SK-MEL-5 (cell line): Measurements from ENCODE around the gene CNIH2. TPM values are rescaled to one million over a fixed set of nuclear protein-coding genes. Genes with fewer than 3 reads are reported as not detected.

Experiments
- DNase-seq: peaks from one replicate; pipeline ENCODE4 v3.0.0-alpha.2; 2016; ENCODE audit warnings: low read depth, low spot score
- in situ Hi-C: cut with HindIII; loops from 2 replicates; pipeline ENCODE4 v1.10.0; 2016; ENCODE audit warnings: low sequenced_read_pairs, high pct_unique_total_duplicates, low pct_unique_long_range_greater_than_20kb
- polyA plus RNA-seq, 2 experiments: library from polyadenylated mRNA; depleted of rRNA; stranded (reverse); fragments of >200 nt; gene quantifications; 2 replicates each; pipeline ENCODE4 v1.2.3, GENCODE V29; 2015
- total RNA-seq: library from RNA; depleted of rRNA; stranded (reverse); fragments of >200 nt; shearing (Covaris generic); gene quantifications from 2 replicates; pipeline ENCODE4 v1.2.3, GENCODE V29; 2014; rRNA removed

Gene CNIH2
- 0.56 and 0.63 TPM in 2 replicates for total RNA-seq
- 1.4 and 3.0 TPM in 2 replicates for polyA plus RNA-seq (2015; cell fraction: cytosol; rRNA removed)
- 0.96 TPM in 1 of 2 replicates, not detected in the other for polyA plus RNA-seq (2015; cell fraction: nucleus; rRNA removed)

DNA sequence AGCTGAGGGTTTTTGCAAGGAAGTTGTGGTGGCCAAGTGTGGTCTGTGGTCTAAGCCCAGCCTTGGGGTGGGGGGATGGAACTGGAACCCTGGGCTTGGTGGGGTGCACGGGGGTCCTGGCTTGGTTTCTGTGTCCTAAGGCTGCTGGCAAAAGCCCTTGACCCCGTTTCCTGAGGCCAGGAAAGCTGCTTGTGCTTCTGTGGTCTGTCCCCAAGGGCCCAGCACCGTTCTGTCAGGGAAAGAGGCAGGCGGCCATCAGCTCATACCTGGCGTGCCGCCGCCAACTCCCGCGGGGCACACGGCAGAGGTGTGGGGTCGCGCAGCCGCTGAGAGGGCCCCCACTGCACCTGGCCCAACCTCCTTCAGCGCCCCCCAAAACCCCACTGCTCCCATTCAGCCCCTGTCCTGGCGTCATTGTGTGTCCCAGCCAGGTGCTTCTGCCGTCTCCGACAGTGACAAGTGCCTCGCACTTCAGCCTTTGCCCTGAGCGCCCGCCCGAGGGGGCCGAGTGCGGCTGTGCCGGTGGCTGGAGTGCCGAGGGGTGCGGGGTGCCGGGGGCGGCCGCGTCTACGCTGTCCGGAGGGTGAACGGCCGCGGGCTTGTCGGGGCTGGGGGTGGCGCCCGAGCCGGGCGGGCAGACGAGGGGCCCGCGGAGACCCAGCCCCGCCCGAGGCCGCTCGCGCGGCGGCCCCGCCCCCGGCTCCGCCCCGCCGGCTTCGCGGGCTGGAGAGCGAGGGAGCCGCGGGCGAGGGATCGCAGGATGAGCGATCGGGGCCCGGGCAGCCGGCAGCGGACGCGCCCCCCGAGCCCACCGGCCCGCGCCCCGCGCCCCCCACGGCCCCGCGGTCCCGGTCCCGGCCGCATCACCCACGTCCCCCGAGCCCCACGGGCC is at the start of gene CNIH2:
Gene CNIH2 (plus strand): TSS at position 705 of the 892 bp plus-strand sequence. CDS start 282 bp downstream, outside the sequence.
- in situ Hi-C loops = no loop called here
- DNase-seq = no peak

DNA sequence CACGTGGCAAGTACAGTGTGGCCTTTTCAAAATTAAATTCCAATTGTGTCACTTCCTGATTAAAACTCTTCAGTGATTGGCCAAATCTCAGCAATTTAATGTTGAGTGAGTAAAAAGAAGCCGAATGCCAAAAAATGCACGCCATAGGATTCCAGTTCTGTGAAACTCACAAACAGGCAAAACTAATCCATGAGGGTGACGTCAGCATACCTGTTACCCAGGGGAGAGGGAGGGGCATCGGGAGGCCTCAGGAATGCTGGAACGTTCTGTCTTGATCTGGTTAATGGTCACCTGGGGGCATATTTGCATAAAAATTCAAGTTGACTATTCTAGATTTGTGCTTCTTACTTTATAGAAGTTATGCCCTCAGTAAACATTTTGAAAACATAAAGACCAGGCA is 49.5 kb upstream of the CNIH2 start:
- DNase-seq = no peak
- in situ Hi-C loops = no loop called here

DNA sequence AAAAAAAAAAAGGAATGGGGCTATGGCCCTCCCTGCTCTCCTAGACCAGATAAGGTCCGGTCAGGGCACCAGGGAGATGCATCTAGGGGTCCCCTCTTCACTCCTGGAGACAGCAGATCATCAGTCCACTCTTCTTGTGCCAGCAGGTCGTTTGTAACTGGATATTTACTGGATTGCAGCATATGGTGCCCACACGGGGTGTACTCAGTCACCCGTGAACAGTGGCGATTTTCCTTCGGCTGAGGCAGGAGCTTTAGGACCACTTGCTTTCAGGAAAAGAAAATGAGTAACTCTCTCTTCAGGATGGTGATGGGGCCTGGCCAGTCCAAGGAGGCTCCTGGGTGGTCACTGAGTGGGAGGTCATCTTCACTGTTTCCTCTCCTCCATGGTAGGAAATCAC is 47.8 kb upstream of the CNIH2 start:
- in situ Hi-C loops = no loop called here
- no peak for DNase-seq

DNA sequence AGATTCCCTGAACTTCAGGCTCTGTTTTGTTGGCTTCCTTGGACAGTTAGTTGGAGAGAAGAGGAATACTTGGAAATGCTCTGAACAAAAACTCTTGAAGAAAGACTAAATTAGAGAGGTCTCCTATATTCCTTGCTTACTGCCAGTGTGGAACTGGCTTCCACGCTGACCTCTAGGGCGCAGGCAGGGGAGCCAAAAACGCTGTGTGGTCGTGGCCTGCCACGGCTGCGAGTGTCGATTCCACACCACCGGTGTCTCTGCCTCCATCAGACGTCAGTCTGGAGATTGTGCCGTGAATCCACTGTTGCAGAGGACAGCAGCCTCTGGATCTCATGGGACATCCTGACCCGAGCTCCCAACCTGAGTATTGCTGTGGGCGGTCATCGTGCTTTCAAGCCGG is 47.0 kb upstream of the CNIH2 start:
- in situ Hi-C loops = no loop called here
- DNase-seq = no peak

DNA sequence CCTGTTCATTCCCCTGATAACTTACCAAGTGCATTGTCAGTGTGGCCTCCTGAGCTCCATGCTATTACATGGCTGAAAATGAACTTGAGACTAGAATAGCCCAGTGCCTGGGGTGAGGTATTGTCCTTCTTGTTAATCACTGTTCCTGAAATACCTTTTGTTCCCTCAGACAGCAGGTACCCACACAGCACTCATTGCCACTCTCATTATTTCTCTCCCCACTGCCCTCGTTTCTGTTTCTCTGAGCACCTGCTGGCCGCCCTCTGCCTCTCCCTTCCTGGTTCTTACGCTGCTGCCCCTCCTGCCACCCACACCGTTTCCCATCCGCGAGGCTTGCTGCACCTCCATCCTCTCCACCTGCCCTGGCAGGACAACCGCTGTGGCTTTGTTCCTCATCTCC is 46.4 kb upstream of the CNIH2 start:
- in situ Hi-C loops = no loop called here
- no peak for DNase-seq

DNA sequence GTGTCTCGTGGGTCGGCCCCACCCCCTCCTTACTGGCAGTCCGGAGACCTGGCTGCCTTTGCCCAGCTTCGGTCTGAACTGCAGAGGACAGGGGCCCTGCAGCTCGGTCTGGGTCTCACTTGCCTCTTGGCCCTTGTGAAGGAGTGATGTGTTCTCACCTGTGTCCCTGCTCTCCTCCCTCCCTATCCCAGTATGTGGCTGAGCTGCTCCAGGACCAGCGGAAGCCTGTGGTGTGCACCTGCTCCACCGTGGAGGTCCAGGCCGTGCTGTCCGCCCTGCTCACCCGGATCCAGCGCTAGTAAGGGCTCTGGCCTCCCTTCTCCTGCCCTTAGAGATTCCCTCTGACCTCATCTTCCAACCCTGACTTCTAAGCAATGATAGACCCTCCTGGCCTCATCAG is 45.2 kb upstream of the CNIH2 start:
- no peak for DNase-seq
- in situ Hi-C loops = no loop called here

DNA sequence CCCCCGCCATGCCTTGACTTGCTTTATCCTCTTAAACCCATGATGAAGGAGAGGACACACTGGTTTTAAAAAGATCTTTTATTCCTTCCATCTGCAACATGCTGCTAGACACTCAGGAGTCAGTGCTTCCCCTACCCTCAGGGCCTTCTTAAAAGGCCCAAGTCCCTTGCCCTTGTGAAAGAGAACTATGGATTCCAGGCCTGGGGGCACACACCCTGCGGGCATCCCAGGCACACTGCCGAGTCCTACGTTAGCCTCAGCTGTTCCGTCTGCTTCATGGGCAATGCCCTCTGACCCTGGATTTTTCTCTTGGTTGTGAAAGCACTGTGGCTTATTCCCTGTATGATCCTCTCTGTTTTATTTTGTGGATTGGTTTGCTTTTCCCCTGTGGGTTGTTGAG is 44.7 kb upstream of the CNIH2 start:
- no peak for DNase-seq
- in situ Hi-C loops = no loop called here

DNA sequence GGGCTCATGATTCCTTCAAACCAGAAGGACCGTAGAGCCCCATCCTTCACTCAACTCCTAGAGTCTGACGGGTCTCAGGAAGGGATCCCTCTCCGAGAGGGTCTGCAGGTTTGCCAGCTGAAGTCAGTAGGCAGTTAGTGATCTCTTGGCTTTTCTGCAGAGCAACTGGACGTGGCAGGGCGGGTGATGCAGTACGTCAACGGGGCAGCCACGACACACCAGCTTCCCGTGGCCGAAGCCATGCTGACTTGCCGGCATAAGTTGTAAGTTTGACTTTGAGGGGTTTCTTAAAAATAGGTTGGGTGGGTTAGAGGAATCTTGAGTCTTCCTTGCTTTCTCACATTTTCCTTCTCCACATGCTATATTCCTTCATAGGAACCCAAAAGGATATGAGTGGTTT is 42.8 kb upstream of the CNIH2 start:
- DNase-seq = no peak
- in situ Hi-C loops = no loop called here

DNA sequence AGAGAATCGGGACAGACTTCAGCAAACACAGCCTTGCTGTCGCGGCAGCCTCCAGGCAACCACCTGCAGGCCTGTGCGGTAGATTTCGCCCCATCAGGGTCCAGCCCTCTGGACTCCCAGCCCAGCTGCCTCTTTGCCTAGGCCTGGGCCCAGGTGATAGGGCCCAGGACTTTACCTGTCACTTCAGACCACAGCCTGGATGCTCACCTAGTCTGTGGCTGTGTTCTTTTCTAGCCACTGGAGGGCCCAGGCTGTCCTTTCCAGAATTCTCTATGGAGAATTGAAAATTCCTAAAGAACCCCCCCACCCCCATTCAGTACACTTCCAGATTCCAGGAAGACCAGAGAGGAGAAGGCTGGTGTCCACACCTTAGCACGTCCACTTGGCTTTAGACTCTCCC is 40.1 kb upstream of the CNIH2 start:
- in situ Hi-C loops = no loop called here
- no peak for DNase-seq

DNA sequence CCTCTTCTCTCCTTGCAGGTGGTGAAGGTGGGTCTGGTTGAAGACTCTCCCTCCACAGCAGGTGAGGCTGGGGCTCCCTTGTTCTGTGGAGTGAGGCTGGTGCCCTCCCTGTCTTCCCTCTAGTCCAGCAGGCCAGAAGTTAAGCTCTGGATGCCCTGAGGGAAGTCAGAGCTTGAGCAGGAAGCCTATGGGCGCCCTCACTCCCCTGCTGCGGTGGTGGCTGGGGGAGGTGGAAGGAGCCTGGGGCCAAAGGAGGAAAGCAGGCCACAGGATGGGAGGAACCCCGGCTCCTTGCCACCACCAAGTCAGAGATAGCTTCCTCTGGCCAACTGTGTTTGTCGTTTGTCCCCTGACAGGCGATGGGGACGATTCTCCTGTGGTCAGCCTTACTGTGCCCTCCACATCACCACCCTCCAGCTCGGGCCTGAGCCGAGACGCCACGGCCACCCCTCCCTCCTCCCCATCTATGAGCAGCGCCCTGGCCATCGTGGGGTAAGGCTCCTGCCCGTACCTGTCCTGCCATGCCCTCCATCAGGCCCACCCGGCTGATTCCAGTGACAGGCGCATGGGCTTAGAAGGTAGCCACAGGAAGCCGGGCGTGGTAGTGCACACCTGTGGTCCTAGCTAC is 39.1 kb upstream of the CNIH2 start:
- no peak for DNase-seq
- in situ Hi-C loops = no loop called here

DNA sequence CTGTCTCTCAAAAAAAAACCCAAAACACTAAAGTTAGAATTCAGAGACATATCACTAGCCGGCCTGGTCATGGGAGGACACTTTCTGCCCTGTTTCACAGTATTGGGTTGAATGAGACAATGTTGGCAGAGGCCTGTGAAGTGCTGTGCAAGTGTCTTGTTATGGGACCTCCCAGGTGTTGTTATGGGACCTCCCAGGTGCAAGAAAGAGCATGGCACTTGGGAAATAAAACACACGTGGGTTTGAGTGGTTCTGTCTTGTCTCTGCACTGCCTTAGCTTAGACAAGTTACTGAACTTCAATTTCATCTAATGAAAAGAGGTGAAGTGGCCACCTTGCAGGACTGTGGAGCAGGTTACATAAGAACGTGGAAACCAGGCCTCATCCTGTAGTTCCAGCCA is 38.5 kb upstream of the CNIH2 start:
- in situ Hi-C loops = no loop called here
- no peak for DNase-seq

DNA sequence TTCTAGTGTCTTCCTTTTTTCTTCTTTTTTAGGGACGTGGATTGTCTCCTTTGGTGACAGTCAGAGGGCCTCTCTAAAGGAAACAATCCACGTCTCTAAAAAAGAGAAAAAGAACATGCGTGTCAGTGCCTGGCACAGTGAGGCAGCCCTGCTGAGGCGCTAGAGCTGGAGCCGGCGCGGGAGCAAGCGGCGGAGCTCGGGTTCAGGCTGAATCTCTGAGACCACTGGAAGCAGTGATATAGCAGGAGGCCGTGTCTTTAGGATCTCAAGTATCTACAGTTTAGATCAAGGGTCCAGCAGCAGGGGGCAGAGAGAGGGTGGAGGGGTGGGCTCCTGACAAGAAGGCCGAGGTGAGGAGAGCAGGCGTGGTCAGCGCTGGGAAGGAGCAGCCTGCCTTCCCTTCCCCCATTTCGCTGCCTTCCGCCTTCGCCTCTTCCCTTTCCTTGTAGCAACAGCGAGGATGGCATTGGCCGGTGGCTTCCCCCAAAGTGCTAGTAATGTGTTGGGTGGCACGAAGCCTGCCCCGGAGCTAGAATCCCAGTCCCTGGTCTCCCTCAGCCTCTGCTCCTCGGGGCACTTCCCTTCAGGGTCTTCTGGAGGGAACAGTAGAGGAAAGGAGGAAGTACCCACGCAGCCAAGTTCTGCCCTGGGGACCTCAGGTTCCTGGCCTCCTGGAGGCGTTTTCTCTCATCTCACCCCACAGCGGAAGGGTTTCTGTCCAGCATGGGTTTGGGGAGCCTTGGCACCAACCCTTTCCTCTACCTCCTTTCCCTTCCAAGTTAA is 37.8 kb upstream of the CNIH2 start:
- no peak for DNase-seq
- in situ Hi-C loops = no loop called here

DNA sequence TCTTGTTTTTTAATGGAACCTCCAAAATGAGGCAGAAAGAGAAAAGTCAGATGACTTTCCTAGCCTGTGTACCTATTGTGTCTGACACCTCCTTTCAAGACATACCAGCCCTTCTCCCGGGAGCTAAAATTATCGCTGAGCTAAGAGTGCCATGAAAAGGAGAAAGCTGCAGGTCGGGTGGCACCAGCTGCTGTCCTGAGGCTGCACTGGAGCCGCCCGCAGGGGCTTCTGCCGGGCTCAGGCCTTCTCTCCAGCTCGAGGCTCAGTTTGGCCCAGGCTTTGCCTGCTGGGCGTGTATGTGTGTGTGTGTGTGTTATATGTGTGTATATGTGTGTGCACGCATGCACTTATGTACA is 37.2 kb upstream of the CNIH2 start:
- in situ Hi-C loops = no loop called here
- DNase-seq = no peak

DNA sequence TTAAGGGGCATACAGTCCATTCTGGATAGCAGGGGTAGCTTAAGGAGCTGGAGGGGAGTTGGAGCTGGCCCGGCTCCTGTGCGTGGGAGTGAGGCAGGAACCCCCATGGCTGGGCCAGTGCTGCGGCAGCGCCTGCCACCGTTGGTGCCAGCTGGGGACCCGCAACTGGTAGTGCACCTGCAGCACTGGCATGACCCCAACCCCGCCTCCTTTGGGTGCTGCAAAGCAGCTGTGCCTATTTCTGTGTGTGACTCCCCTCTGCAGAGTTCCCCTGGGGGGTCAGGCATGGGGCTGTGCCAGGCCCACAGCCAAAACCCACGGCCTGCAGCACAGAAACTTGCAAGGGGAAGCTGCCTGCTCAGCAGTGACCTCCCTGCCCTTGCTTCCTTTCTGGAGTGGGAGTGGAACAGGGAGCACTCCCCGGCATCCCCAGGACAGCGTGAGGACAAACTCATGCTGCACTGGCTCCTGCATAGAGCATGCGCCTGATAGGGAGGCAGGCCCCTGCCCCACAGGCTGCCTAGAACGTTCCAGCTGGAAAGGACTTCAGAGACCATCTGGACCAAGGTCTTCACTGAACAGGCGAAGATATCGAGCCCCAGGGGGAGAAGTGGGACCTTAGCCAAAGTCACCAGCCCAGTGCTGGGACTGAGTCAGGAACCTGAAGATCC is 35.7 kb upstream of the CNIH2 start:
- in situ Hi-C loops = no loop called here
- DNase-seq = no peak

DNA sequence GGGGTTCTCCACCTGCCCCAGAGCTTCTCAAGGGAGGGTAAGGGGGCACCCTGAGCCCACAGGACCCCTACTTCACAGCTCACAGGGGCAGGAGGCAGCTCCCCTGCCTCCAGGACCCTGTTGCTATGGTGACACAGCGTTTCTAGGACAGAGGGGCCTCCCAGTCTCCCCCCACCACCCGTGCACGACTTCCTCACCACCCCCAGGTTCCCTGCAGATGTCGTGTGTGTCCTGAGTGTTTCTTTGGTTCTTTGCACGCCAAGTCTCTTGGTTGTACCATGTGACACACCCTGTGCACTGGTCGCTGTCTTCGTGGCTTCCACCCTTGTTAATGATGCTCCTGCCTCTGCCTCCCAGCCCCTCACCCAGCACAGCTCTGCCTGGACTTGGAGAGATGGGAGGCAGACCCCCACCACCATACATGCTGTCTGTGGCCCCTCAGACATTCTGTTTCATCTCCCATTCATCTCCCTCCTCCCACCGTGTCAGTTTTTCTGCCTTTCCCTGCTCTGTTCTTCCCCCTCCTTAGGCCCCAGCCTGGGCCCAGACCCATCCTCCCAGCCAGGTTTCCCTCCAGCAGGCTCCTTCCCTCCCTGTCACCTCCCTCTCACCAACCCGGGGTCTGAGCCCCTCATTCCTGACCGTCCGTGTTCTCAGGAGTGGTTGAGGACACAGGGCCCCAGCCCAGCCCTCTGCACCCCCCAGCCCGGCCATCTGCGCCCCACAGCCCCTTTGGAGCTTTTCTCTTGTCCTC is 34.0 kb upstream of the CNIH2 start:
- in situ Hi-C loops = no loop called here
- no peak for DNase-seq

DNA sequence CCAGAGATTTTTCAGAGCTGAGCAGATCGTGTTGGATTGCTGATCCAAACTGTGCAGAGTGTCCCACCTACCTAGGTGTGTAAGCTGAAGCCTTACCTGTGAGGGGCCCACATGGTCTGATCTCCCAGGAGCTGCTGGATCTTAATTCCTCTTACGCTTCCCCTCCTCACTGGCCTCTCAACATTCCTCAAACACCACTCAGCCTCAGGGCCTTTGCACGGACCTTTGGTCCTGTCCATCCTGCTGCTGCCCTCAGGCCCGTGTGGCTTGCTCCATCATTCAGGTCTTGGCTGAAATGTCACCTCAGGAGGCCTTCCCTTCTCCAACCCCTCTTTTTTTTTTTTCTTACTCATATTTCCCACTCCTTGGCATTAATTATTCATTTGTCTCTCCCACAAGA is 30.7 kb upstream of the CNIH2 start:
- in situ Hi-C loops = no loop called here
- DNase-seq = no peak

DNA sequence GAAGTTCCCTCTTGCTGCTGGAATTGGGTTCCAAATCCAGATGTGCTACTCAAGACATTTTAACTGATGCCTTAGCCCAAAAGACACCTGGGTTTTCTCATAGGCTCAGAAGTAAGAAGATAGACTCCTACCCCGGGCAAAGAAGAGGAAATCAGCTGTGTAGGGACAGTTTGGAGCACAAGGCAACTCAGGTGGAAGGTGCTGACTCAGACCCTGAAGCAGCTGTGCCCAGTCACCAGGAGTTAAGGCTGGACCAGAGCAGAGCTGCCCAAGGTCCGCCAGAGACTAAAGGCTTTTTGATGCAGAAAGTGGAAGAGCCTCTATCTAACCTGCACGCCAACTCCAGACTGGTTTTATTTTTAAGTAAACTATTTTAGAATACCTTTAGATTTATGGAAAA is 30.2 kb upstream of the CNIH2 start:
- in situ Hi-C loops = no loop called here
- no peak for DNase-seq
